Stomach (tissue), 4 donors: ENCODE results near the gene EYA2.

Experiments
- CTCF ChIP-seq, 7 experiments: fragments of 450-650 bp in 4 of 7; fragments of 200-600 bp in 3 of 7; sonication (generic) in 3 of 7; IDR thresholded peaks; one replicate each; pipeline ENCODE4 v1.5.1; 2016 to 2019; ENCODE audit warnings: antibody characterized with exemption in 7 of 7, control low read depth in 2 of 7, mild to moderate bottlenecking in 1 of 7
- EP300 ChIP-seq: sonication (generic); formaldehyde crosslinking; IDR thresholded peaks from one replicate; pipeline ENCODE4 v1.6.1; 2017; ENCODE audit warnings: antibody characterized with exemption
- POLR2A ChIP-seq, 4 donors: fragments of 450-650 bp; IDR thresholded peaks; one replicate each; pipeline ENCODE4 v1.6.1; 2016; ENCODE audit warnings: antibody characterized with exemption in 4 of 4, control low read depth in 2 of 4, mild to moderate bottlenecking in 1 of 4, moderate library complexity in 1 of 4
- POLR2AphosphoS5 ChIP-seq, 3 donors: sonication (generic); formaldehyde crosslinking; IDR thresholded peaks; one replicate each; pipeline ENCODE4 v1.6.1; 2016; ENCODE audit warnings: antibody characterized with exemption in 3 of 3

- TF ChIP-seq POLR2AphosphoS5 (IDR thresholded peaks at IDR 0.05) (no peak), CTCF (IDR thresholded peaks at IDR 0.05) (no peak), POLR2A (IDR thresholded peaks at IDR 0.05) (no peak), EP300 (no peak)
Observed at GRCh38 chr20:47227119-47227518, 332.5 kb downstream of the EYA2 start.
